Activated gamma-delta T cell treated with anti-CD3 and anti-CD28 coated beads, Interleukin-2, amount 50 U/mL, for 16 hours (primary cell): ENCODE results near the gene OR11L1.

Experiments used
- DNase-seq: peaks from one replicate; pipeline ENCODE4 v3.0.0-alpha.2; 2020; ENCODE audit warnings: low read depth

Gene OR11L1

DNA sequence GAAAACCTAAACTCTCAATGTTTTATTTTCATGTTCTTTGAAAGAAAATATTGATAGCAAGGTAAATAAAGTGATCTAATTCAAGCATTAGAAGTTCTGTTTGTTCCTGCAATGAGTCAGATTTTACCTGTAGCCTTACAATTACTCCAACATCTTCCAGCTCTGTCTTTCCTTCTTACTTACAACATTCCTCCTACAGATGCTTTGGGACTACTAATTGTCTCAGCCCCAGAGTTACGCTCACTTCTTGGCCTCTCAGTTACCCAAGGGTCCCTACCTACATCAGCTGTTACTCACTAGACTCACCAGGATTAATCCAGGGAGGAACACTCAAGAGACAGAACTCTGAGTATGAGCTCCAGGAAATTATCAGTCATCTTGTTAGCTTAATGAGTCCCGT is 44.2 kb downstream of the OR11L1 start:
- DNase-seq = no peak
